ENCODE results near the gene ANKRD13A.
"Not testable (repeated sequence)": the region's sequence is repeated elsewhere in the genome, so short reads cannot be mapped to it uniquely, and the experiment has no call there.

The ANKRD13A gene

DNA sequence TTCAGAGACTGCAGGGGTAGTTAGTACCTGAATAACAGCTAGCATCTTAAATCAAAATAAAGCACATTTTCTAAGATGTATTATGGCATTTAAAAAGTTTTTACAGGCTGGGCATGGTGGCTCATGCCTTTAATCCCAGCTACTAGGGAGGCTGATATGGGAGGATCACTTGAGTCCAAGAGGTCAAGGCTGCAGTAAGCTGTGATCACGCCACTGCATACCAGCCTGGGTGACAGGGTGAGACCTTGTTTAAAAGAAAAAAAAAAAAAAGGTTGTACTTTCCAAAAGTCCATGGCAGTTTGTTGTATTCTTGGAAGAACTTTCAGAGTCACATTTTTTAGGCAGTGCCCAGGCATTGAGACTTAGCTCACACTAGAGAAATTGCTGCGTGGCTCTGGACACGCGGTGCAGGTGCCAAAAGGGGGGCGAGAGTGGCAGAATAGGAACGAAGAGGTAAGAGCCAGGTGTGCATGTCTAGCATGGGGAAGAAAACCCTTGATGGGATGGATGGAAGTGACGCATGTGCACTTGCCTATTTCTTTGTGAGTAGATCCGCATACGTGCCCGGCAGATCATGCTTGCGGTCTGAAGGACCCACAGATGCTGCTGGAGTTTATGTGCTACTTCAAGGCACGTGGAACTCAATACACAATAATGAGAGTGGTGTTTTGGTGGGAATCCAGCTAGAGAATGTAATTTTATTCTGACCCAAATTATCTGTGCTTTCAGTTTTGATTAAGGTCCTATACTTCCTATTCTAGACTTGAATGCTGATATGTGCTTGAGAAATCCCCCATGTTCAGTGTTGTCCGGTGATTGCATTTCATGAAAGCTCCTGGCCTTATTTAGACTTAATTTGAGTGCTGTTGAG lies 11.9 kb downstream of the ANKRD13A start:
- no peak for DNase-seq

GRCh38 chr12:110012137-110012536 lies 12.9 kb downstream of the ANKRD13A start:
- DNase-seq = no peak

- no peak for DNase-seq
Measured at GRCh38 chr12:110012659-110013058, 13.4 kb downstream of the ANKRD13A start.

DNA sequence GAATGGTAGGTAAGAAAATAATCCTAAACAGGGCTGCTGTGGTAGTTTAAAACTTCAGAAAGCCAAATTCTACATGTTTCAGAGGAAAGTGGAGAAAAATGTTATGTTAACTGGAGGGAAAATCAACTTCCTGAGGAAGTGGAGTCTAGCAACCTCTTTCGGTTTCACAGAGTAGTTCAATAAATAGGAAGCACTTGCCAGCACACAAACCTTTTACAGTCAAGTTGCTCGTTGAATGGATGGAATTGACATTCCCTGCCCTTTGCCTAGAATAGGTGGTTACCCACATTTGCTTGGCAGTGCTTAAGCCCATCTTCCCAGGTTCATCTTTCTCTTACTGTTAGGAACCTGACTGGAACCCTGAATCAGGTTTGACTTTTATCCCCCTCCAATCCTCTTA lies 15.9 kb downstream of the ANKRD13A start:
- DNase-seq = no peak

- no peak for DNase-seq
Measured at GRCh38 chr12:110020956-110021355, 21.7 kb downstream of the ANKRD13A start.

DNA sequence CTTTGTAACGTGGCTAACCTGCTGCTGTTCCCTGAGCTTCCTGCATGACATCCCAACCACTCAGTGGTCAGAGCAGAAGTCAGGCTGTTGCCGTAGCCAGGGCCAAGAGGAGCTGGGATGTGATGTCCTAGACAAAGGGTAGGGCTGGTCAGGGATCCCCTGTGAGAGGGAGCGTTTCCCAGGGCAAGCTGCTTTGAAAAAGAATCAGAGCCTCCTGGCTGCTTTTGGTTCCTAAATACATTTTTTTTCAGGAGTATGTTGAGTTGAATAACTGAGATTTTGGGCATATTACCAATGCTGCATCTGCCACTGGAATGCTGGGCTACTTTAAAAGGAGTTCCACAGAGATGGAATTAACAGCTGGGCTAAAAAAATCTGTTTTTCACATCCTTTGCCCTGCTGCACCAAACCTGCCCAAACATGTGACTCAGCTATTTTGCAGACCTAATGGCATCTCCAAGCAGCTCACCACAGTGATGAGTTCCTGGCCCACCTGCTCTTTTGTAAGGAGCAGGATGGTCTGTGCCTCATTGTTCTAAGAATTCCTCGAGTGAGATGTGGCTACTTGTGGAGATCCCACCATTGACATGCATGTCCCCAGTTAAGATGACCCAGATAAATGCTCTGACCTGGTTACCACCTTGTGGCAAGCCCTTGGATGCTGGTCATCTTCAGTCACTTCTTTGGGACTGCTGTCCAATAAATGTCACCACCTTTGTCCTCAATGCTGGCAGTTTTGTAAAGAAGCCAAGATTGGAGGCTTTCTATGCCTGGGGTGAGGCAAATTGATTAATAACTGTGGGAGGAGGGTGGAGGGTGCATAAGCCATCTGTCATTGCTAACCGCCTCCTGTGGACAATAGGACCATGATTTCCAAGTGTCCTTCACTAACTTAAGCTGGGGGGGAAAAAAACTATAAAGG lies 24.1 kb downstream of the ANKRD13A start:
- DNase-seq = no peak

- no peak for DNase-seq
Measured at GRCh38 chr12:110024051-110024450, 24.8 kb downstream of the ANKRD13A start.

DNA sequence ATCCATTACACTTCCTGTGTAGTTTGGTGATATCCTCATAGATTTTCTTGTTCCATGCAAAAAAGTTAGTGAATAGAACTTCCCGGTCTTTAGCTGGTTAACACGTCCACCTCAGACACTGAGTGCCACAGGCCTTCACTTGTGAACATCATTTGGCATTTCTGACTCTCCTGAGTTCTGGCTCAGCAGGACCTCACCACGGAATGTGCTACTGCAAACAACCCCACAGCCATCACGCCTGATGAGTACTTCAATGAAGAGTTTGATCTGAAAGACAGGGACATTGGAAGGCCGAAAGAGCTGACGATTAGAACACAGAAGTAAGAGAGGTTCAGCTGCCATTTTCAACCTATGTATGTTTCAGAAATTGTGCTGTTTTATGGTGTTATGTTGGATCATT lies 29.1 kb downstream of the ANKRD13A start:
- no peak for DNase-seq

GRCh38 chr12:110029290-110029815 lies 30.1 kb downstream of the ANKRD13A start:
- no peak for DNase-seq

- no peak for DNase-seq
Measured at GRCh38 chr12:110033888-110034287, 34.7 kb downstream of the ANKRD13A start.

DNA sequence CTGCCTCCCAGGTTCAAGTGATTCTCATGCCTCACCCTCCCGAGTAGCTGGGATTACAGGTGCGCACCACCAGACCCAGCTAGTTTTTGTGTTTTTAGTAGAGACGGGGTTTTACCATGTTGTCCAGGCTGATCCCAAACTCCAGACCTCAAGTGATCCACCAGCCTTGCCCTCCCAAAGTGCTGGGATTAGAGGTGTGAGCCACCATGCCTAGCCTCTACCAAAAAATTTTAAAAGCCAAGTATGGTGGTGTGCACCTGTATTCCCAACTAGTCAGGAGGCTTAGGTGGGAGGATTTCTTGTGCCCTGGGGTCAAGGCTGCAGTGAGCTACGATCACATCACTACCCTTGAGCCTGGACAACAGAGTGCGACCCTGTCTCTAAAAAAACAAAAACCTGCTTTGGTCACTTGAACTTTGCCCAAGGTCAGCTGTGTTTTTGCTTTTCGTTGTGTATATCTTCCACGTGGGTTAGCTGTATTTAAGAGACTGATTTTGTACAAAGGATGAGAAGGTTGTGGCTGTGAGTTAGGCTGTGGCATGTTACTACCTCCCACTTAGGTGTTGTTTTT lies 36.4 kb downstream of the ANKRD13A start:
- no peak for DNase-seq

DNA sequence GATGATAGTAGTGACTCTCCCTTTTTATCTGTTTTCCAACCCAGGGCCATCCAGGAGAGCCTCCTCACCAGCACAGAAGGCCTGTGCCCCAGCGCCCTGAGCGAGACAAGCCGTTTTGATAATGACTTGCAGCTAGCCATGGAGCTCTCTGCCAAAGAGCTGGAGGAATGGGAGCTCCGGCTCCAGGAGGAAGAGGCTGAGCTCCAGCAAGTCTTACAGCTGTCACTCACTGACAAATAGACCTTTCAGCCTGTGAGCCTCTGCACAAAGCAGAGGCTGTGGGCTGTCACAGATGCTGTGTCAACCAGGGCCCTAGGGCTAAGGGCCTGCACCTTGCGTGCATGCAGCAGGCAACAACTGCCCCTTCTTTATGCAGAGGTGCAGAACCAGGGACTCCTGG lies 38.1 kb downstream of the ANKRD13A start:
- DNase-seq = no peak

DNA sequence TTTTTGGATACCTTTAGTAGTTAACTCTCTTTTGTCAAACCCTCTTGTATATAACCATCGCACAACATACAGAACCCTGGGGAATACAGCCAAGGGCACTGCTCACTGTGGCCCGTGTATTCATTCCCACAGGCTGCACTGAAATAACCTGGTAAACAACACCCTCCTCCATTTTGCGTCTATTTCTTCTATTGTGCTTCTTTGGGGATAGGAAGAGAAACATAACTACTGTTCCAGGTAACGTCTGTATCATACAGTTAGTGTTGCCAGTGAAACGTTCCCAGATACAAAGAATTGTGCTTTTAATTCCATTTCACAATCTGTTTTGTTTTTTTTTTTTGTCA lies 39.5 kb downstream of the ANKRD13A start:
- DNase-seq = no peak

DNA sequence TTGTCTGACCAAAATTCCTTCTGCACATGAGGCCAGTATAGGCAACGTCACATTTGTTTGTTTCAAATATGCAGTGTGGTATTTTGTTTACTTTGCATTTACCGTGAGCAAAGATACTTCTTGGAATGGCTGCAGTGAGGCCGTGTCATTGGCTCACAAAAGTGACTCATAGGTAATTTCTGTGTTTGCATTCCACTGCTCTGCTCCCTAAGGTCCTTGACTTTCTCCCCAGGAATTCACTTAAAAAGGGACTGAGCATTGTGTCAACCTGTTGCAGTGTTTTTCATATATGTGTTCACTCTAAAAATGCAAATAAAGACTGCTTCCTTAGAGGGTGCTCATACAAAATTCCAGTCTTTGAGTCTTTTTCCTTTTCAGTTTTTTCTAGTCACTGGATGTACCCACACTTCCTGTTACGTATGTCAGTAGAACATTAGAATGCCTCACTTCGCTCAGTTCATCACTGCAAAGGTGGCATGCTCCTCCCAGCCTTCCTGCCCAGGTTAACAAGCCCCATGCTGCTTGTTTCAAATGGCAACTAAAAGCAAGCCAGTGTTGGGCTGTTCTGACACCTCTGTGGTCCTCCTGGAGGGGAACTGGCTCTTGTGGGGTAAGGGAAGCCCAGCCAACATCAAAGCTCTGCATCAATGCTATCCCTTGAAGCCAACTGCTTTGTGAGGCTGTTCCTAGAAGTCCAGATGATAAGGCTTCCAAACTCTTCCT lies 40.0 kb downstream of the ANKRD13A start:
- peak; percentile 11 for DNase-seq

- DNase-seq = no peak
Measured at GRCh38 chr12:110042264-110042663, 43.0 kb downstream of the ANKRD13A start.

GRCh38 chr12:110046451-110047187 lies 47.4 kb downstream of the ANKRD13A start:
- no peak for DNase-seq

DNA sequence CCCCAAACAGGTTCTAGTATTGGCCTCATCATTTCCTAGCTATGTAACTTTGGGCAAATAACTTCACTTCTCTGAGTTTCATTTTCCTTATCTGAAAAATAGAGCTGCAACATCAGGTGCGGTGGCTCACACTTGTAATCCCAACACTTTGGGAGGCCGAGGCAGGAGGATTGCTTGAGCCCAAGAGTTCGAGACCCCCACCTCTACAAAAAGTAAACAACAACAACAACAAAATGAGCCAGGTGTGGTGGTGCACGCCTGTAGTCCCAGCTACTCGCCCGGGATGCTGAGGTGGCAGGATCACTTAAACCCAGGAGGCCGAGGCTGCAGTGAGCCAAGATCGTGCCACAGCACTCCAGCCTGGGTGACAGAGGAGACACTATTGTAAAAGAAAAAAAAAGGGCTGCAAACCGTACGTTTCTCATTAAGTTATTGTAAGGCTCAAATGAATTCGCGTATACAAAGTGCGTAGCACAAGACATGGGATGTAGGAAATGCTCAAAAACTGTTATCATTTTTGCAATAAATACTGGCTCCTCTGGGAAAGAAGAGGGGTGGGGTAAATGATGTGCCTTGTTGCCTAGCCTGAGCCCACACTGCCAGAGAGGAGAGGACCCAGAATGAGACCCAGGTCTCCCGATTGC lies 48.2 kb downstream of the ANKRD13A start:
- no peak for DNase-seq

DNA sequence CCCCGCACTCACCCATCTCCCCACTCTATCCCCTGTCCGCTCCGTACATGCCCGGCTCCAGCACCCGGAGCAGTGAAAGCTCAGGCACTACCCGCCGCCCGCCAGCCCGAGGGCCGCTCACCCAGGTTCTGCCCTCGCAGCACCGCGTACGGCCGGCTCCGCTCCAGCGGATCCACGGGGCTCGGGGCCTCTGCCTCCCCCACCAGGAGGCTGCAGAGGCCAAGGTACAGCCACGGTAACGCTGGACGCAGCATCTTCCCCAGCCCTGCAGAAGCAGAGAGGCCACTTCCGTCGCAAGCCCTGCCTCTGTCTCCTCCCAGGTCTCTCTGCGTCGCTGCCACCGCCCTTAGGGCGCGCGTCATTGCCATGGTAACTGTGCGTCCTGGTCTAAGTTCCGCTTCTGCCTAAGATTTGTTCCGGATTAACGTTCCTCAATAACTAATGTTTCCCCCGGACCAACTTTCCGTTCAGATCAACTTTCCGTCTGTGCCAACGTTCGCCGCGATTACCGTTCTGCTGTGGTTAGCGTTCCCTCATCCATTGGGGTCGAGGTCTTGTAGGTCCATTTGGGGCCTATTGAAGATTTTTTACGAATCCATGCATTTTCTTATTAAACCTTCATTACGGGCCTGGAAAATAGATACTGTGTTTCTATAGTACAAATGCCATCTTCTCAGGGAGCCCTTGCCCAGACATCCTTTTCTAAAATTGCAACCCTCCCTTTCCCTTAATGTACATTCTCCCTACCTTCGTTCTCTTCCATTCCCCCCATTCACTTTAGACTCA lies 49.2 kb downstream of the ANKRD13A start, which contains the start of gene C12orf76:
C12orf76 (minus strand) TSS at position 281 of the 786 bp plus-strand sequence; CDS start at position 254, 27 bp downstream.
- DNase-seq = peak; percentile 86

DNA sequence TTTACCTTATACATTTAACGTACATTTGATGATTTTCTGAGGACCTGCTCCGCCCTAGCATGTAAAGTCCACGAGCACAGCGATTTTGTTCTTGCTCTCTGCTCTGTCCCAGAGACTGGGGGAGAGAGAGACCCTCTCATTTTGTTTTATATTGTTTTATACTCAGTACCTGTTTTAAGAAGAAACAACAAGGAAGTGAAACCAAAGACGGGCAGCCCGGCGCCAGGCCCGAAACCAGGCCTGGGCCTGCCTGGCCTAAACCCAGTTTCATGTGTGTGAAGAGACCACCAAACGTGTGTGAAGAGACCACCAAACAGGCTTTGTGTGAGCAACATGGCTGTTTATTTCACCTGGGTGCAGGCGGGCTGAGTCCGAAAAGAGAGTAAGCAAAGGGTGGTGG lies 49.8 kb downstream of the ANKRD13A start:
- DNase-seq = not testable (repeated sequence)

DNA sequence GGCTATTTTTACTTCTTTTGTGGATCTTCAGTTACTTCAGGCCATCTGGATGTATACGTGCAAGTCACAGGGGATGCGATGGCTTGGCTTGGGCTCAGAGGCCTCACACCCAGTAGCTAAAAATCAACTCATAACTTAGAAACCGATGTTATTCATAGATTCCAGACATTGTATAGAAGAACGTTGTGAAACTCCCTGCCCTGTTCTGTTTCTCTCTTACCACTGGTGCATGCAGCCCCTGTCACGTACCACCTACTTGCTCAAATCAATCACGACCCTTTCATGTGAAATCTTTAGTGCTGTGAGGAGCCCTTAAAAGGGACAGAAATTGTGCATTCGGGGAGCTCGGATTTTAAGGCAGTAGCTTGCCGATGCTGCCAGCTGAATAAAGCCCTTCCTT lies 50.4 kb downstream of the ANKRD13A start:
- DNase-seq = not testable (repeated sequence)

Measured in effector CD4-positive, alpha-beta T cell (primary cell).